HEK293 (cell line): ENCODE results near the gene MAP3K12.

ENCODE experiments used
- BCL11A ChIP-seq: fragments of 450-650 bp; formaldehyde crosslinking; IDR thresholded peaks from 2 replicates; pipeline ENCODE4 v1.5.1; 2016; ENCODE audit warnings: low read depth, missing biosample characterization, missing genetic modification characterization
- EGR2 ChIP-seq: fragments of 450-650 bp; formaldehyde crosslinking; IDR thresholded peaks from 2 replicates; pipeline ENCODE4 v1.5.1; 2016; ENCODE audit warnings: low read depth, missing biosample characterization, missing genetic modification characterization
- FEZF1 ChIP-seq: fragments of 450-650 bp; formaldehyde crosslinking; IDR thresholded peaks from 2 replicates; pipeline ENCODE4 v1.5.1; 2016; ENCODE audit warnings: missing biosample characterization, missing genetic modification characterization
- TCF7L2 ChIP-seq: IDR thresholded peaks from 2 replicates; pipeline ENCODE4 v1.6.1; 2011; ENCODE audit warnings: low read depth, mild to moderate bottlenecking, inconsistent platforms, low read length, moderate library complexity, borderline replicate concordance
- ZFP41 ChIP-seq: fragments of 450-650 bp; formaldehyde crosslinking; IDR thresholded peaks from 2 replicates; pipeline ENCODE4 v1.5.1; 2016; ENCODE audit warnings: missing biosample characterization, missing genetic modification characterization, borderline replicate concordance
- ZFP69B ChIP-seq: fragments of 450-650 bp; formaldehyde crosslinking; IDR thresholded peaks from 2 replicates; pipeline ENCODE4 v1.5.1; 2016; ENCODE audit warnings: missing biosample characterization, missing genetic modification characterization
- ZNF138 ChIP-seq: fragments of 450-650 bp; formaldehyde crosslinking; IDR thresholded peaks from 2 replicates; pipeline ENCODE4 v1.5.1; 2016; ENCODE audit warnings: missing biosample characterization, missing genetic modification characterization, borderline replicate concordance
- ZNF214 ChIP-seq: fragments of 450-650 bp; formaldehyde crosslinking; IDR thresholded peaks from 2 replicates; pipeline ENCODE4 v1.5.1; 2017; ENCODE audit warnings: missing biosample characterization, mild to moderate bottlenecking, missing genetic modification characterization, borderline replicate concordance
- ZNF394 ChIP-seq: fragments of 450-650 bp; formaldehyde crosslinking; IDR thresholded peaks from 2 replicates; pipeline ENCODE4 v1.5.1; 2016; ENCODE audit warnings: missing biosample characterization, missing genetic modification characterization, mild to moderate bottlenecking, moderate library complexity, borderline replicate concordance
- ZNF433 ChIP-seq: fragments of 450-650 bp; formaldehyde crosslinking; IDR thresholded peaks from 2 replicates; pipeline ENCODE4 v1.5.1; 2016; ENCODE audit warnings: missing biosample characterization, missing genetic modification characterization, low read depth
- ZNF449 ChIP-seq: fragments of 450-650 bp; formaldehyde crosslinking; IDR thresholded peaks from 2 replicates; pipeline ENCODE4 v1.5.1; 2017; ENCODE audit warnings: missing biosample characterization, mild to moderate bottlenecking, missing genetic modification characterization, moderate library complexity
- ZNF473 ChIP-seq: fragments of 450-650 bp; formaldehyde crosslinking; IDR thresholded peaks from 2 replicates; pipeline ENCODE4 v1.5.1; 2017; ENCODE audit warnings: missing biosample characterization, missing genetic modification characterization
- ZNF549 ChIP-seq: fragments of 450-650 bp; IDR thresholded peaks from 2 replicates; pipeline ENCODE4 v1.5.1; 2018; ENCODE audit warnings: missing biosample characterization, missing genetic modification characterization, mild to moderate bottlenecking, inconsistent platforms, moderate library complexity
- ZNF561 ChIP-seq: fragments of 450-650 bp; IDR thresholded peaks from 2 replicates; pipeline ENCODE4 v1.5.1; 2018; ENCODE audit warnings: missing biosample characterization, missing genetic modification characterization, borderline replicate concordance
- ZNF585B ChIP-seq: fragments of 450-650 bp; formaldehyde crosslinking; IDR thresholded peaks from 2 replicates; pipeline ENCODE4 v1.5.1; 2016; ENCODE audit warnings: missing biosample characterization, missing genetic modification characterization
- ZNF664 ChIP-seq: fragments of 450-650 bp; formaldehyde crosslinking; IDR thresholded peaks from 2 replicates; pipeline ENCODE4 v1.5.1; 2016; ENCODE audit warnings: missing biosample characterization, missing genetic modification characterization
- ZNF704 ChIP-seq: fragments of 450-650 bp; formaldehyde crosslinking; IDR thresholded peaks from 2 replicates; pipeline ENCODE4 v1.5.1; 2016; ENCODE audit warnings: missing biosample characterization, missing genetic modification characterization
- ZNF707 ChIP-seq: fragments of 450-650 bp; formaldehyde crosslinking; IDR thresholded peaks from 2 replicates; pipeline ENCODE4 v1.5.1; 2016; ENCODE audit warnings: missing biosample characterization, missing genetic modification characterization
- ZNF785 ChIP-seq: fragments of 450-650 bp; formaldehyde crosslinking; IDR thresholded peaks from 2 replicates; pipeline ENCODE4 v1.5.1; 2016; ENCODE audit warnings: missing biosample characterization, missing genetic modification characterization
- ZNF830 ChIP-seq: fragments of 450-650 bp; IDR thresholded peaks from 2 replicates; pipeline ENCODE4 v1.5.0; 2018; ENCODE audit warnings: missing biosample characterization, missing genetic modification characterization, low read depth, mild to moderate bottlenecking, moderate library complexity
- ZSCAN18 ChIP-seq: fragments of 450-650 bp; formaldehyde crosslinking; IDR thresholded peaks from 2 replicates; pipeline ENCODE4 v1.5.1; 2016; ENCODE audit warnings: missing biosample characterization, missing genetic modification characterization
- TF ChIP-seq, protein P1 (sequence below): fragments of 450-650 bp; formaldehyde crosslinking; IDR thresholded peaks from 2 replicates; pipeline ENCODE4 v1.5.1; 2016; ENCODE audit warnings: missing biosample characterization, missing genetic modification characterization
- TF ChIP-seq, protein P2 (sequence below): IDR thresholded peaks from 2 replicates; pipeline ENCODE4 v1.6.1; 2011; ENCODE audit warnings: mild to moderate bottlenecking, low read depth, low read length, borderline replicate concordance
- TF ChIP-seq, protein P3 (sequence below): fragments of 450-650 bp; IDR thresholded peaks from 2 replicates; pipeline ENCODE4 v1.5.1; 2018; ENCODE audit warnings: missing biosample characterization, missing genetic modification characterization
- TF ChIP-seq, protein P4 (sequence below): fragments of 450-650 bp; formaldehyde crosslinking; IDR thresholded peaks from 2 replicates; pipeline ENCODE4 v1.5.1; 2016; ENCODE audit warnings: missing biosample characterization, missing genetic modification characterization

The MAP3K12 gene

GRCh38 chr12:53452159-53453077 is 46.8 kb downstream of the MAP3K12 start (continued):
- TF ChIP-seq, protein P1, sequence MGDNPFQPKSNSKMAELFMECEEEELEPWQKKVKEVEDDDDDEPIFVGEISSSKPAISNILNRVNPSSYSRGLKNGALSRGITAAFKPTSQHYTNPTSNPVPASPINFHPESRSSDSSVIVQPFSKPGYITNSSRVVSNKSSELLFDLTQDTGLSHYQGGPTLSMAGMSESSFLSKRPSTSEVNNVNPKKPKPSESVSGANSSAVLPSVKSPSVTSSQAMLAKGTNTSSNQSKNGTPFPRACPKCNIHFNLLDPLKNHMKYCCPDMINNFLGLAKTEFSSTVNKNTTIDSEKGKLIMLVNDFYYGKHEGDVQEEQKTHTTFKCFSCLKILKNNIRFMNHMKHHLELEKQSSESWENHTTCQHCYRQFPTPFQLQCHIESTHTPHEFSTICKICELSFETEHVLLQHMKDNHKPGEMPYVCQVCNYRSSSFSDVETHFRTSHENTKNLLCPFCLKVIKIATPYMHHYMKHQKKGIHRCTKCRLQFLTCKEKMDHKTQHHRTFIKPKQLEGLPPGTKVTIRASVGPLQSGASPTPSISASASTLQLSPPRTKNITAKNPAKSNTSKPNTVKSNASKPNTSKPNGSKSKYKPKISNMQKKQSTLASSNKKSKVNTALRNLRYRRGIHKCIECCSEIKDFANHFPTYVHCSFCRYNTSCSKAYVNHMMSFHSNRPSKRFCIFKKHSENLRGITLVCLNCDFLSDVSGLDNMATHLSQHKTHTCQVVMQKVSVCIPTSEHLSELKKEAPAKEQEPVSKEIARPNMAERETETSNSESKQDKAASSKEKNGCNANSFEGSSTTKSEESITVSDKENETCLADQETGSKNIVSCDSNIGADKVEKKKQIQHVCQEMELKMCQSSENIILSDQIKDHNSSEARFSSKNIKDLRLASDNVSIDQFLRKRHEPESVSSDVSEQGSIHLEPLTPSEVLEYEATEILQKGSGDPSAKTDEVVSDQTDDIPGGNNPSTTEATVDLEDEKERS: no peak
- TF ChIP-seq ZNF433 (tag by site-specific recombination) (0 out of 2 replicates have a peak, but pooled peaks have one; percentile 7), ZNF585B (tag by site-specific recombination) (no peak), ZNF561 (tag by site-specific recombination) (peak; percentile 97), ZNF704 (tag by site-specific recombination) (no peak), ZNF449 (tag by site-specific recombination) (peak; percentile 78), ZNF830 (tag by site-specific recombination) (no peak), ZNF664 (tag by site-specific recombination) (no peak), ZNF707 (tag by site-specific recombination) (no peak), ZNF785 (tag by site-specific recombination) (no peak), FEZF1 (tag by site-specific recombination) (no peak), BCL11A (peak; percentile 60), ZFP69B (tag by site-specific recombination) (peak; percentile 29; the same call in 1 of the 2 replicates), ZNF138 (tag by site-specific recombination) (no peak), ZFP41 (peak; percentile 78; the same call in 1 of the 2 replicates), ZNF394 (peak; percentile 46; the same call in 1 of the 2 replicates), TCF7L2 (no peak), EGR2 (tag by site-specific recombination) (peak; percentile 73), ZSCAN18 (tag by site-specific recombination) (no peak), ZNF473 (tag by site-specific recombination) (peak; percentile 69; the same call in 1 of the 2 replicates), ZNF214 (tag by site-specific recombination) (no peak), ZNF549 (tag by site-specific recombination) (no peak)
- TF ChIP-seq, protein P2, sequence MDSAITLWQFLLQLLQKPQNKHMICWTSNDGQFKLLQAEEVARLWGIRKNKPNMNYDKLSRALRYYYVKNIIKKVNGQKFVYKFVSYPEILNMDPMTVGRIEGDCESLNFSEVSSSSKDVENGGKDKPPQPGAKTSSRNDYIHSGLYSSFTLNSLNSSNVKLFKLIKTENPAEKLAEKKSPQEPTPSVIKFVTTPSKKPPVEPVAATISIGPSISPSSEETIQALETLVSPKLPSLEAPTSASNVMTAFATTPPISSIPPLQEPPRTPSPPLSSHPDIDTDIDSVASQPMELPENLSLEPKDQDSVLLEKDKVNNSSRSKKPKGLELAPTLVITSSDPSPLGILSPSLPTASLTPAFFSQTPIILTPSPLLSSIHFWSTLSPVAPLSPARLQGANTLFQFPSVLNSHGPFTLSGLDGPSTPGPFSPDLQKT: no peak
- TF ChIP-seq, protein P3, sequence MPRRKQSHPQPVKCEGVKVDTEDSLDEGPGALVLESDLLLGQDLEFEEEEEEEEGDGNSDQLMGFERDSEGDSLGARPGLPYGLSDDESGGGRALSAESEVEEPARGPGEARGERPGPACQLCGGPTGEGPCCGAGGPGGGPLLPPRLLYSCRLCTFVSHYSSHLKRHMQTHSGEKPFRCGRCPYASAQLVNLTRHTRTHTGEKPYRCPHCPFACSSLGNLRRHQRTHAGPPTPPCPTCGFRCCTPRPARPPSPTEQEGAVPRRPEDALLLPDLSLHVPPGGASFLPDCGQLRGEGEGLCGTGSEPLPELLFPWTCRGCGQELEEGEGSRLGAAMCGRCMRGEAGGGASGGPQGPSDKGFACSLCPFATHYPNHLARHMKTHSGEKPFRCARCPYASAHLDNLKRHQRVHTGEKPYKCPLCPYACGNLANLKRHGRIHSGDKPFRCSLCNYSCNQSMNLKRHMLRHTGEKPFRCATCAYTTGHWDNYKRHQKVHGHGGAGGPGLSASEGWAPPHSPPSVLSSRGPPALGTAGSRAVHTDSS: peak; percentile 24; the same call in 1 of the 2 replicates
- TF ChIP-seq, protein P4, sequence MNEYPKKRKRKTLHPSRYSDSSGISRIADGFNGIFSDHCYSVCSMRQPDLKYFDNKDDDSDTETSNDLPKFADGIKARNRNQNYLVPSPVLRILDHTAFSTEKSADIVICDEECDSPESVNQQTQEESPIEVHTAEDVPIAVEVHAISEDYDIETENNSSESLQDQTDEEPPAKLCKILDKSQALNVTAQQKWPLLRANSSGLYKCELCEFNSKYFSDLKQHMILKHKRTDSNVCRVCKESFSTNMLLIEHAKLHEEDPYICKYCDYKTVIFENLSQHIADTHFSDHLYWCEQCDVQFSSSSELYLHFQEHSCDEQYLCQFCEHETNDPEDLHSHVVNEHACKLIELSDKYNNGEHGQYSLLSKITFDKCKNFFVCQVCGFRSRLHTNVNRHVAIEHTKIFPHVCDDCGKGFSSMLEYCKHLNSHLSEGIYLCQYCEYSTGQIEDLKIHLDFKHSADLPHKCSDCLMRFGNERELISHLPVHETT (tag by site-specific recombination): no peak
